WTC11 (cell line): ENCODE measurements around the gene ACAD8. TPM values are rescaled to one million over a fixed set of nuclear protein-coding genes. Genes with fewer than 3 reads are reported as not detected.

Source experiments
- ATAC-seq: fragments of 200-7000 bp; cut with Tn5 transposase; 2 replicates; pipeline ENCODE4 v1.10.0; 2021; ENCODE audit warnings: mild to moderate bottlenecking, moderate library complexity
- CTCF ChIA-PET: fragments of 300-600 bp; sonication (Branson Sonifier 250); formaldehyde crosslinking; loops from one replicate; lab custom pipeline; 2021; ENCODE audit warnings: antibody characterized with exemption; lab: Charles Lee
- POLR2A ChIA-PET: fragments of 350-600 bp; sonication (Branson Sonifier 250); formaldehyde crosslinking; loops from one replicate; lab custom pipeline; 2021; ENCODE audit warnings: antibody characterized with exemption; lab: Charles Lee
- DNase-seq: peaks from one replicate; pipeline ENCODE4 v3.0.0; 2021; ENCODE audit warnings: low spot score
- H3K27ac Mint-ChIP-seq: 2 replicates; pipeline ENCODE4 v1.8.0; 2021; ENCODE audit warnings: mixed read lengths
- H3K27me3 Mint-ChIP-seq: 2 replicates; pipeline ENCODE4 v1.8.0; 2021; ENCODE audit warnings: low read depth, mild to moderate bottlenecking, moderate library complexity, mixed read lengths
- H3K36me3 Mint-ChIP-seq: 2 replicates; pipeline ENCODE4 v1.8.0; 2021; ENCODE audit warnings: mixed read lengths
- H3K4me1 Mint-ChIP-seq: 2 replicates; pipeline ENCODE4 v1.8.0; 2022; ENCODE audit warnings: mixed read lengths
- H3K4me3 Mint-ChIP-seq: 2 replicates; pipeline ENCODE4 v1.8.0; 2021; ENCODE audit warnings: mild to moderate bottlenecking, moderate library complexity, mixed read lengths
- H3K9me3 Mint-ChIP-seq: 2 replicates; pipeline ENCODE4 v1.8.0; 2021; ENCODE audit warnings: mixed read lengths
- AFF4 ChIP-seq: sonication (generic); formaldehyde crosslinking; IDR thresholded peaks from 2 replicates; pipeline ENCODE4 v1.8.1; 2023; ENCODE audit warnings: mild to moderate bottlenecking, missing genetic modification reagents, borderline replicate concordance
- ATF1 ChIP-seq: sonication (generic); formaldehyde crosslinking; IDR thresholded peaks from 2 replicates; pipeline ENCODE4 v1.8.1; 2023; ENCODE audit warnings: mild to moderate bottlenecking, moderate library complexity, missing genetic modification reagents
- ERG ChIP-seq: fragments of 250-450 bp; sonication (Bioruptor Pico); IDR thresholded peaks from 2 replicates; pipeline ENCODE4 v1.8.0; 2021; ENCODE audit warnings: mild to moderate bottlenecking
- FOXP4 ChIP-seq: sonication (generic); formaldehyde crosslinking; IDR thresholded peaks from 2 replicates; pipeline ENCODE4 v1.8.0; 2022; ENCODE audit warnings: mild to moderate bottlenecking, missing genetic modification reagents
- HMGXB4 ChIP-seq: sonication (generic); formaldehyde crosslinking; IDR thresholded peaks from 2 replicates; pipeline ENCODE4 v1.8.1; 2023; ENCODE audit warnings: mild to moderate bottlenecking, moderate library complexity, missing genetic modification reagents
- JAZF1 ChIP-seq: fragments of 250-450 bp; sonication (Bioruptor Pico); IDR thresholded peaks from 2 replicates; pipeline ENCODE4 v1.9.0; 2021; ENCODE audit warnings: moderate library complexity, mild to moderate bottlenecking, inconsistent platforms
- MLX ChIP-seq: sonication (generic); formaldehyde crosslinking; IDR thresholded peaks from 2 replicates; pipeline ENCODE4 v1.8.1; 2023; ENCODE audit warnings: mild to moderate bottlenecking, missing genetic modification reagents, moderate library complexity
- NFATC4 ChIP-seq: fragments of 250-450 bp; sonication (Bioruptor Pico); IDR thresholded peaks from 2 replicates; pipeline ENCODE4 v1.9.0; 2021; ENCODE audit warnings: mild to moderate bottlenecking
- OVOL2 ChIP-seq: fragments of 250-450 bp; sonication (Bioruptor Pico); IDR thresholded peaks from 2 replicates; pipeline ENCODE4 v1.9.0; 2021; ENCODE audit warnings: mild to moderate bottlenecking, borderline replicate concordance
- RELA ChIP-seq: sonication (generic); formaldehyde crosslinking; IDR thresholded peaks from 2 replicates; pipeline ENCODE4 v1.8.1; 2022; ENCODE audit warnings: missing genetic modification reagents, mild to moderate bottlenecking, borderline replicate concordance
- RORB ChIP-seq: fragments of 250-450 bp; sonication (Bioruptor Pico); IDR thresholded peaks from 2 replicates; pipeline ENCODE4 v1.9.0; 2021; ENCODE audit warnings: mild to moderate bottlenecking
- STAT6 ChIP-seq: sonication (generic); formaldehyde crosslinking; conservative IDR thresholded peaks from 2 replicates; pipeline ENCODE4 v1.8.1; 2023; ENCODE audit warnings: mild to moderate bottlenecking, low read depth, missing genetic modification reagents, moderate library complexity
- TCF7 ChIP-seq: sonication (generic); formaldehyde crosslinking; IDR thresholded peaks from 2 replicates; pipeline ENCODE4 v1.8.0; 2022; ENCODE audit warnings: mild to moderate bottlenecking, low read depth, missing genetic modification reagents, moderate library complexity
- TEAD4 ChIP-seq: sonication (generic); formaldehyde crosslinking; IDR thresholded peaks from 2 replicates; pipeline ENCODE4 v1.8.0; 2022; ENCODE audit warnings: mild to moderate bottlenecking, missing genetic modification reagents
- ZNF263 ChIP-seq: sonication (generic); formaldehyde crosslinking; IDR thresholded peaks from 2 replicates; pipeline ENCODE4 v1.8.1; 2022; ENCODE audit warnings: low read depth, mild to moderate bottlenecking, moderate library complexity, missing genetic modification reagents
- ZNF425 ChIP-seq: fragments of 250-450 bp; sonication (Bioruptor Pico); conservative IDR thresholded peaks from 2 replicates; pipeline ENCODE4 v1.9.0; 2021; ENCODE audit warnings: mild to moderate bottlenecking
- total RNA-seq: library from RNA; stranded (reverse); gene quantifications from 3 replicates; pipeline ENCODE4 v1.2.3, GENCODE V29; 2021

The ACAD8 gene
- total RNA-seq, 1 experiment from 2014 or later: 55.2 TPM

GRCh38 chr11:134292661-134293060 is 39.3 kb downstream of the ACAD8 start:
- peak overlapping the region; percentile 84 for H3K27ac Mint-ChIP-seq
- ChIA-PET CTCF (no interaction called here), POLR2A (no interaction called here)
- no peaks in the 10 kb centered on the region for H3K27me3 Mint-ChIP-seq
- no peak overlapping the region for H3K4me3 Mint-ChIP-seq
- ATAC-seq: no peak
- peaks cover 60% of the 10 kb centered on the region for H3K36me3 Mint-ChIP-seq
- peaks cover 4% of the 10 kb centered on the region; the same call in 1 of the 2 replicates for H3K9me3 Mint-ChIP-seq
- TF ChIP-seq ERG (CRISPR knock-in tag) (no peak), MLX (CRISPR knock-in tag) (no peak), AFF4 (CRISPR knock-in tag) (no peak), RORB (CRISPR knock-in tag) (no peak), ZNF263 (CRISPR knock-in tag) (no peak), TEAD4 (CRISPR knock-in tag) (no peak), FOXP4 (CRISPR knock-in tag) (no peak), OVOL2 (CRISPR knock-in tag) (no peak), RELA (CRISPR knock-in tag) (no peak), ATF1 (CRISPR knock-in tag) (no peak), STAT6 (CRISPR knock-in tag) (no peak)
- H3K4me1 Mint-ChIP-seq: peaks cover 17% of the 10 kb centered on the region
- DNase-seq: no peak

GRCh38 chr11:134293119-134294113 is 40.0 kb downstream of the ACAD8 start:
- ChIA-PET CTCF (no interaction called here), POLR2A (no interaction called here)
- Mint-ChIP-seq H3K27ac (peak overlapping the region; percentile 63), H3K27me3 (no peaks in the 10 kb centered on the region), H3K9me3 (peaks cover 4% of the 10 kb centered on the region; the same call in 1 of the 2 replicates), H3K36me3 (peaks cover 64% of the 10 kb centered on the region), H3K4me1 (peaks cover 11% of the 10 kb centered on the region), H3K4me3 (no peak overlapping the region)
- DNase-seq (no peak), ATAC-seq (no peak)
- TF ChIP-seq ATF1 (CRISPR knock-in tag): no peak
- TF ChIP-seq ZNF425: no peak
- TF ChIP-seq JAZF1: no peak
- TF ChIP-seq HMGXB4: no peak
- no peak for TF ChIP-seq NFATC4 (CRISPR knock-in tag)
- TF ChIP-seq TCF7: no peak
